Nephron (organoid): ENCODE data around the gene MAGEA3.
"Not testable (repeated sequence)": the region's sequence is repeated elsewhere in the genome, so short reads cannot be mapped to it uniquely, and the experiment has no call there.

Experiments
- H3K27ac Mint-ChIP-seq, 3 experiments: 2 replicates each; pipeline ENCODE4 v1.8.0; 2020; ENCODE audit warnings: mixed read lengths in 3 of 3, mild to moderate bottlenecking in 2 of 3, moderate library complexity in 1 of 3
- H3K27me3 Mint-ChIP-seq: 2 replicates; pipeline ENCODE4 v1.8.0; 2021; ENCODE audit warnings: low read depth, mild to moderate bottlenecking, moderate library complexity, mixed read lengths
- H3K36me3 Mint-ChIP-seq: 2 replicates; pipeline ENCODE4 v1.8.0; 2020; ENCODE audit warnings: low read depth, mixed read lengths
- H3K4me1 Mint-ChIP-seq: 2 replicates; pipeline ENCODE4 v1.8.0; 2020; ENCODE audit warnings: mixed read lengths
- H3K4me3 Mint-ChIP-seq, 3 experiments: 2 replicates each; pipeline ENCODE4 v1.8.0; 2020; ENCODE audit warnings: mild to moderate bottlenecking in 3 of 3, mixed read lengths in 3 of 3, moderate library complexity in 2 of 3
- H3K9me3 Mint-ChIP-seq: 2 replicates; pipeline ENCODE4 v1.8.0; 2020; ENCODE audit warnings: mixed read lengths
- CTCF ChIP-seq, 3 experiments: fragments of 200-600 bp; sonication (generic); IDR thresholded peaks; one replicate each; pipeline ENCODE4 v1.5.0; 2021; ENCODE audit warnings: antibody characterized with exemption in 3 of 3; ENCODE audit not compliant: unreplicated experiment in 3 of 3

The MAGEA3 gene

GRCh38 chrX:152663086-152663485 lies 35.5 kb upstream of the MAGEA3 start:
- Mint-ChIP-seq H3K27me3 (peaks cover 4% of the 10 kb centered on the region), H3K4me3 (no peak overlapping the region), H3K9me3 (peaks cover 23% of the 10 kb centered on the region), H3K4me1 (no peaks in the 10 kb centered on the region), H3K36me3 (no peaks in the 10 kb centered on the region), H3K27ac (no peak overlapping the region)
- no peak for TF ChIP-seq CTCF (IDR thresholded peaks at IDR 0.05; ENCODE audit: unreplicated experiment in 3 of 3)

- Mint-ChIP-seq H3K27me3 (peaks cover 3% of the 10 kb centered on the region), H3K36me3 (no peaks in the 10 kb centered on the region), H3K27ac (no peak overlapping the region), H3K4me1 (no peaks in the 10 kb centered on the region), H3K4me3 (no peak overlapping the region), H3K9me3 (peaks cover 17% of the 10 kb centered on the region)
- no peak for TF ChIP-seq CTCF (IDR thresholded peaks at IDR 0.05; ENCODE audit: unreplicated experiment in 3 of 3)
These were observed 24.5 kb upstream of the MAGEA3 start for GRCh38 chrX:152674135-152674534.

- not testable (repeated sequence) for H3K4me1 Mint-ChIP-seq, H3K27me3 Mint-ChIP-seq, H3K4me3 Mint-ChIP-seq, H3K36me3 Mint-ChIP-seq, H3K27ac Mint-ChIP-seq
- peaks cover 17% of the 10 kb centered on the region for H3K9me3 Mint-ChIP-seq
These were observed 23.9 kb upstream of the MAGEA3 start for GRCh38 chrX:152674652-152675051.

- H3K9me3 Mint-ChIP-seq: peaks cover 14% of the 10 kb centered on the region
- not testable (repeated sequence) for H3K36me3 Mint-ChIP-seq, H3K27ac Mint-ChIP-seq, H3K27me3 Mint-ChIP-seq, H3K4me3 Mint-ChIP-seq, H3K4me1 Mint-ChIP-seq
These were observed 17.6 kb upstream of the MAGEA3 start for GRCh38 chrX:152681012-152681411.

- not testable (repeated sequence) for H3K27ac Mint-ChIP-seq, H3K36me3 Mint-ChIP-seq, H3K4me3 Mint-ChIP-seq, H3K9me3 Mint-ChIP-seq, H3K4me1 Mint-ChIP-seq, H3K27me3 Mint-ChIP-seq
These were observed 1.8 kb downstream of the MAGEA3 start for GRCh38 chrX:152700390-152700789.

- H3K4me1 Mint-ChIP-seq, H3K4me3 Mint-ChIP-seq, H3K9me3 Mint-ChIP-seq, H3K36me3 Mint-ChIP-seq, H3K27me3 Mint-ChIP-seq, H3K27ac Mint-ChIP-seq: not testable (repeated sequence)
These were observed 7.9 kb downstream of the MAGEA3 start for GRCh38 chrX:152706500-152706899.

GRCh38 chrX:152709173-152709572 lies 10.6 kb downstream of the MAGEA3 start, which contains the start of gene CSAG2:
Gene CSAG2, minus strand, starts transcription at chrX:152709273. Its CDS starts 161 bp downstream, at chrX:152709112.
- H3K4me1 Mint-ChIP-seq, H3K9me3 Mint-ChIP-seq, H3K27me3 Mint-ChIP-seq, H3K4me3 Mint-ChIP-seq, H3K36me3 Mint-ChIP-seq, H3K27ac Mint-ChIP-seq: not testable (repeated sequence)

- not testable (repeated sequence) for H3K36me3 Mint-ChIP-seq, H3K27ac Mint-ChIP-seq, H3K9me3 Mint-ChIP-seq
These were observed 14.6 kb downstream of the MAGEA3 start for GRCh38 chrX:152713195-152713594.

GRCh38 chrX:152713815-152714787 lies 15.5 kb downstream of the MAGEA3 start, which contains the start of gene MAGEA2B:
Gene MAGEA2B, plus strand, starts transcription at chrX:152714628. Its CDS starts 2,479 bp downstream, at chrX:152717107.
- H3K4me1 Mint-ChIP-seq, H3K27ac Mint-ChIP-seq: not testable (repeated sequence)

More at GRCh38 chrX:152713195-152713594, 14.6 kb downstream of the MAGEA3 start:
- not testable (repeated sequence) for H3K27me3 Mint-ChIP-seq, H3K4me1 Mint-ChIP-seq, H3K4me3 Mint-ChIP-seq

More at GRCh38 chrX:152713815-152714787, 15.5 kb downstream of the MAGEA3 start, which contains the start of gene MAGEA2B:
- not testable (repeated sequence) for H3K9me3 Mint-ChIP-seq, H3K36me3 Mint-ChIP-seq, H3K27me3 Mint-ChIP-seq, H3K4me3 Mint-ChIP-seq
